SK-N-SH (cell line): ENCODE data around the gene DYNLT2B.

ENCODE experiments used
- ELF1 ChIP-seq: IDR thresholded peaks from 2 replicates; pipeline ENCODE4 v1.4.0; 2012
- EZH2phosphoT487 ChIP-seq: fragments of 200-600 bp; sonication (generic); IDR thresholded peaks from 2 replicates; pipeline ENCODE4 v1.6.1; 2017; ENCODE audit warnings: low read depth, mixed run types, mild to moderate bottlenecking, antibody characterized with exemption, moderate library complexity, borderline replicate concordance
- MXI1 ChIP-seq: IDR thresholded peaks from 2 replicates; pipeline ENCODE4 v1.6.1; 2012; ENCODE audit warnings: mild to moderate bottlenecking, low read depth, low read length, improper control_type of control experiment
- POLR2AphosphoS5 ChIP-seq: IDR thresholded peaks from 2 replicates; pipeline ENCODE4 v1.6.1; 2012; ENCODE audit warnings: low read depth, low read length
- TF ChIP-seq, protein P1 (sequence below): fragments of 200-600 bp; sonication (generic); IDR thresholded peaks from 2 replicates; pipeline ENCODE4 v1.6.1; 2017; ENCODE audit warnings: antibody characterized with exemption, mild to moderate bottlenecking, moderate library complexity

DNA sequence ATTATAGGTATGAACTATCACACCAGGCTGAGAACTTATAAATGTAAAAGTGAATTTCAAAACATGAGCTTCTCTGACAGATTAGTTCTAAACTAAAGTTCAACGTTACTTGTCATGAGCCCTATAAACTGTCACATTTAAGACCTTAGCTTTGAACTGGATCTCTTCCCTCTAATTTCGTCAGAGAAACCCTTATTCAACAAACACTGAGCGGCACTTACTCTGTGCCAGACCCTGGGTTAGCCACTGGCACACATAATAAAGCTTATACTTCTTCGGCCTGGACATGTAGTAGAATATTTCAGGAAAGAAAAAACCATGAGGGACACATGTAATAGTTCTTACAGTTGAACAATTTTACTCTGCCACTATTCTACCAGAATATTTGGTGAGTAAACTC, 36.1 kb downstream of the DYNLT2B start:
- TF ChIP-seq ELF1: no peak
- no peak for TF ChIP-seq EZH2phosphoT487
- no peak for TF ChIP-seq MXI1
- TF ChIP-seq, protein P1, sequence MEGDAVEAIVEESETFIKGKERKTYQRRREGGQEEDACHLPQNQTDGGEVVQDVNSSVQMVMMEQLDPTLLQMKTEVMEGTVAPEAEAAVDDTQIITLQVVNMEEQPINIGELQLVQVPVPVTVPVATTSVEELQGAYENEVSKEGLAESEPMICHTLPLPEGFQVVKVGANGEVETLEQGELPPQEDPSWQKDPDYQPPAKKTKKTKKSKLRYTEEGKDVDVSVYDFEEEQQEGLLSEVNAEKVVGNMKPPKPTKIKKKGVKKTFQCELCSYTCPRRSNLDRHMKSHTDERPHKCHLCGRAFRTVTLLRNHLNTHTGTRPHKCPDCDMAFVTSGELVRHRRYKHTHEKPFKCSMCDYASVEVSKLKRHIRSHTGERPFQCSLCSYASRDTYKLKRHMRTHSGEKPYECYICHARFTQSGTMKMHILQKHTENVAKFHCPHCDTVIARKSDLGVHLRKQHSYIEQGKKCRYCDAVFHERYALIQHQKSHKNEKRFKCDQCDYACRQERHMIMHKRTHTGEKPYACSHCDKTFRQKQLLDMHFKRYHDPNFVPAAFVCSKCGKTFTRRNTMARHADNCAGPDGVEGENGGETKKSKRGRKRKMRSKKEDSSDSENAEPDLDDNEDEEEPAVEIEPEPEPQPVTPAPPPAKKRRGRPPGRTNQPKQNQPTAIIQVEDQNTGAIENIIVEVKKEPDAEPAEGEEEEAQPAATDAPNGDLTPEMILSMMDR: no peak
- no peak for TF ChIP-seq POLR2AphosphoS5
